Naive thymus-derived CD4-positive, alpha-beta T cell (primary cell): ENCODE results near the gene TEX29. TPM values are rescaled to one million over a fixed set of nuclear protein-coding genes. Genes with fewer than 3 reads are reported as not detected.

ENCODE experiments used
- ATAC-seq: fragments of 150-1000 bp; cut with Tn5 transposase; 2 replicates; pipeline ENCODE4 v1.10.0; 2021; ENCODE audit warnings: mild to moderate bottlenecking, moderate library complexity
- CTCF ChIA-PET: fragments of 350-600 bp; sonication (Branson Sonifier 250); formaldehyde crosslinking; loops from one replicate; lab custom pipeline; 2021; ENCODE audit warnings: antibody characterized with exemption; lab: Charles Lee
- POLR2A ChIA-PET: fragments of 350-600 bp; sonication (Branson Sonifier 250); formaldehyde crosslinking; loops from one replicate; lab custom pipeline; 2021; ENCODE audit warnings: antibody characterized with exemption, inconsistent platforms; lab: Charles Lee
- DNase-seq, 9 donors: peaks; one replicate each; pipeline versions ENCODE4 v3.0.0 to v3.0.0-alpha.2; 2020 to 2022; ENCODE audit warnings: mixed read lengths in 1 of 9
- H3K27ac ChIP-seq: one replicate; pipeline ENCODE4 v1.7.0; 2013; ENCODE audit warnings: mild to moderate bottlenecking, low read depth, low read length, moderate library complexity
- H3K27me3 ChIP-seq, 2 donors: one replicate each; pipeline ENCODE4 v1.7.0; 2013; ENCODE audit warnings: low read length in 2 of 2, mild to moderate bottlenecking in 2 of 2, moderate library complexity in 2 of 2; ENCODE audit not compliant: control insufficient read depth in 2 of 2, insufficient read depth in 2 of 2
- H3K36me3 ChIP-seq, 3 experiments: 1 replicate in 2 of 3; 2 replicates in 1 of 3; pipeline ENCODE4 v1.7.0; 2013; ENCODE audit warnings: low read length in 3 of 3, mild to moderate bottlenecking in 3 of 3, moderate library complexity in 1 of 3; ENCODE audit not compliant: insufficient read depth in 3 of 3, control insufficient read depth in 2 of 3
- H3K4me1 ChIP-seq, 2 donors: one replicate each; pipeline ENCODE4 v1.7.0; 2013; ENCODE audit warnings: low read length in 2 of 2, mild to moderate bottlenecking in 2 of 2, moderate library complexity in 1 of 2; ENCODE audit not compliant: control insufficient read depth in 2 of 2, insufficient read depth in 2 of 2
- H3K4me3 ChIP-seq: 2 replicates; pipeline ENCODE4 v1.7.0; 2013; ENCODE audit warnings: mild to moderate bottlenecking, low read length
- H3K9me3 ChIP-seq, 3 experiments: 1 replicate in 2 of 3; 2 replicates in 1 of 3; pipeline ENCODE4 v1.7.0; 2013; ENCODE audit warnings: low read length in 3 of 3; ENCODE audit not compliant: control insufficient read depth in 2 of 3
- H3K27ac Mint-ChIP-seq, 9 donors: one replicate each; pipeline ENCODE4 v1.8.0; 2020 to 2022; ENCODE audit warnings: mixed read lengths in 9 of 9, mild to moderate bottlenecking in 8 of 9, moderate library complexity in 5 of 9, inconsistent platforms in 2 of 9
- H3K27me3 Mint-ChIP-seq, 5 donors: one replicate each; pipeline ENCODE4 v1.8.0; 2021 to 2022; ENCODE audit warnings: mixed read lengths in 5 of 5, mild to moderate bottlenecking in 1 of 5
- H3K36me3 Mint-ChIP-seq, 5 donors: one replicate each; pipeline ENCODE4 v1.8.0; 2020 to 2022; ENCODE audit warnings: mixed read lengths in 5 of 5, mild to moderate bottlenecking in 3 of 5, inconsistent platforms in 1 of 5
- H3K4me1 Mint-ChIP-seq, 7 donors: one replicate each; pipeline ENCODE4 v1.8.0; 2020 to 2022; ENCODE audit warnings: mixed read lengths in 7 of 7, mild to moderate bottlenecking in 3 of 7, inconsistent platforms in 1 of 7
- H3K4me3 Mint-ChIP-seq, 10 donors: one replicate each; pipeline ENCODE4 v1.8.0; 2020 to 2022; ENCODE audit warnings: mild to moderate bottlenecking in 10 of 10, mixed read lengths in 10 of 10, moderate library complexity in 6 of 10, inconsistent platforms in 2 of 10
- H3K9me3 Mint-ChIP-seq, 11 donors: one replicate each; pipeline ENCODE4 v1.8.0; 2020 to 2022; ENCODE audit warnings: mixed read lengths in 11 of 11, mild to moderate bottlenecking in 4 of 11, inconsistent platforms in 1 of 11, moderate library complexity in 1 of 11
- intact Hi-C, 2 donors: fragments of 100-400 bp; cut with micrococcal nuclease; formaldehyde crosslinking; loops; one replicate each; pipeline ENCODE4 v1.15.1; 2023
- polyA plus RNA-seq, 2 donors: library from polyadenylated mRNA; unstranded; fragments of 300-500 nt; fragmentation: Illumina TruSeq; gene quantifications; one replicate each; pipeline ENCODE4 v1.2.3, GENCODE V29; 2021
- total RNA-seq, 6 experiments: library from RNA in 5 of 6; stranded (reverse) in 5 of 6; gene quantifications; 1 replicate in 5 of 6; 2 replicates in 1 of 6; pipeline ENCODE4 v1.2.3 and lab custom pipeline; 2021 to 2026

TEX29 gene
- total and polyA plus RNA-seq, 7 experiments from 2014 or later, result 0.34 to 1.5 (median 0.64) TPM; not detected in 2

DNA sequence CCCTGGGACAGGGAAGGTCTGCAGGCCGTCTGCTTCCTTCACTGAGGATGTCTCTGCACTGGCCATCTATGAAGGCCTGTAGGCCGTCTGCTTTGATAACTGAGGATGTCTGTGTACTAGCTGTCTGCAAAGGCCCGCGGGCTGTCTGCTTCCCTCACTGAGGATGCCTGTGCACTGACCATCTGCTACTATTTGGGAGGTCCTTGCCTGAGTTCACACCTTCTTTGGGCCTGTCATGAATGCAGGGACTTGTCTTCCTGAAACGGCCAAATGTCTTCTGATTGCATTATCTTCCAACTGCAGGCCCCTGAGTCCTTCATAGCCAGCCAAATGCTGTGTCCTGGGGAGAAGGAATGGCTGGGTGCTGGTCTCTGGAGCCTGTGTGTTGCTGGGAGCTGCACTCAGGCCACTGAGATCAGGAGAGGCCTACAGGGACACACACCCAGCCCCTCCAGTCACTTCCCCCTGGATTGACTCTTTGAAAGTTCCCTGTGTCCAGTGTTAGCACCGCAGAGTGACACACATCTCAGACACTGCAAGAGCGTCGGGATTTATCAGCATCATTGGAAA lies 72.9 kb downstream of the TEX29 start:
- Histone ChIP-seq H3K9me3 (no peaks in the 10 kb centered on the region), H3K27ac (no peak overlapping the region), H3K27me3 (no peaks in the 10 kb centered on the region), H3K36me3 (no peaks in the 10 kb centered on the region), H3K4me1 (peaks cover 0 to 13% of the 10 kb centered on the region in 2 donors), H3K4me3 (no peak overlapping the region)
- intact Hi-C loops, result no loop called here
- Mint-ChIP-seq H3K27ac (peak overlapping the region in 2 of 9 donors; percentile 23 to 38), H3K9me3 (peaks cover 0 to 5% (median 0%) of the 10 kb centered on the region in 11 donors), H3K4me3 (no peak overlapping the region), H3K4me1 (peaks cover 11 to 19% (median 15%) of the 10 kb centered on the region in 7 donors), H3K27me3 (no peaks in the 10 kb centered on the region), H3K36me3 (peaks cover 0 to 3% (median 0%) of the 10 kb centered on the region in 5 donors)
- ChIA-PET CTCF (no interaction called here), POLR2A (interaction anchor here (0.5 kb wide), 1 partner anchor 22 kb away, joined by 3 read pairs; no protein-coding TSS in a partner anchor)
- DNase-seq (no peak), ATAC-seq (no peak)

Other genes with a start within 250 kb of the TEX29 start
- gene ARHGEF7, start 205.3 kb upstream of the TEX29 start, total RNA-seq, result 10 to 100 TPM; 75.3 to 84.0 (median 82.3) TPM
- gene ARHGEF7, start 205.3 kb upstream of the TEX29 start, polyA plus RNA-seq, result 10 to 100 TPM in 1 of 2 donors, 1 to 10 TPM in 1; 10.0 to 14.7 TPM